ENCODE measurements around the gene ZNF70. TPM values are rescaled to one million over a fixed set of nuclear protein-coding genes. Genes with fewer than 3 reads are reported as not detected.
A peak's percentile ranks its signal among the peaks of the same experiment; 100 is the strongest.

Gene ZNF70
- total RNA-seq, 1 donor from 2014 or later: 3.9 TPM

DNA sequence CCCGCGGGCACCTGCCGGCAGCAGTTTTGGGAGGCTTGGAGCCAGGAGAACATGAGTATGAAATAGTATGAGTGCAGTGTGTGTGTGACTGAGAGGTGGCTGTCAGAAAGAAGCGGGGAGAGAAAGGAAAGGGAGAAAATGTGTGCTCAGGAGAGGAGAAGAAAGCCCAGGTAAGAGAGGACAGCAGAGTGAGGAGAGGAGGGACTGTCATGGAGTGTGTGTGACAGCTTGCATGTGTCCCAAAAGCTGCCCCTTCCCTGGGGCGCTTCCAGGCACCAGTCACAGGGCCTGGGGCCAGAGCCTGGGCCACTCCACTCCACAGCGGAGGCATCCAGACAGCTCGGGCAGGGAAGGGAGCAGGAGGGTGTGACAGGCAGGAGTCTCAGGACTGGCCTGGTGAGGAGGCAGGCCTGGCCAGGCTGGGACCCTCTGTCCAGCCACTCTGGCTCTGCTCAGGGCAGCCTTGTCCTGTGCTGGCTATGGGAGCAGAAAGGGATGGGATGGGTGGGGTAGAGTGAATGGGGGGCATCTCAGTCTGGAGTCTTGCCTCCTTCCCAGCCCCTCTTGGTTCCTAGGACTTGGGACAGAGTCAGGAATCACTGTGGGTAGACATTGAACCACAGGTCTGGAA, 22.7 kb upstream of the ZNF70 start:
- no peak overlapping the region for H3K9ac ChIP-seq
- no peak overlapping the region for H2AFZ ChIP-seq (replicated peaks)
- TF ChIP-seq EZH2 (IDR thresholded peaks at IDR 0.05): no peak
- no peak for TF ChIP-seq EZH2phosphoT487 (IDR thresholded peaks at IDR 0.05)
- TF ChIP-seq, protein P1, sequence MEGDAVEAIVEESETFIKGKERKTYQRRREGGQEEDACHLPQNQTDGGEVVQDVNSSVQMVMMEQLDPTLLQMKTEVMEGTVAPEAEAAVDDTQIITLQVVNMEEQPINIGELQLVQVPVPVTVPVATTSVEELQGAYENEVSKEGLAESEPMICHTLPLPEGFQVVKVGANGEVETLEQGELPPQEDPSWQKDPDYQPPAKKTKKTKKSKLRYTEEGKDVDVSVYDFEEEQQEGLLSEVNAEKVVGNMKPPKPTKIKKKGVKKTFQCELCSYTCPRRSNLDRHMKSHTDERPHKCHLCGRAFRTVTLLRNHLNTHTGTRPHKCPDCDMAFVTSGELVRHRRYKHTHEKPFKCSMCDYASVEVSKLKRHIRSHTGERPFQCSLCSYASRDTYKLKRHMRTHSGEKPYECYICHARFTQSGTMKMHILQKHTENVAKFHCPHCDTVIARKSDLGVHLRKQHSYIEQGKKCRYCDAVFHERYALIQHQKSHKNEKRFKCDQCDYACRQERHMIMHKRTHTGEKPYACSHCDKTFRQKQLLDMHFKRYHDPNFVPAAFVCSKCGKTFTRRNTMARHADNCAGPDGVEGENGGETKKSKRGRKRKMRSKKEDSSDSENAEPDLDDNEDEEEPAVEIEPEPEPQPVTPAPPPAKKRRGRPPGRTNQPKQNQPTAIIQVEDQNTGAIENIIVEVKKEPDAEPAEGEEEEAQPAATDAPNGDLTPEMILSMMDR (IDR thresholded peaks at IDR 0.05): no peak
- no peak overlapping the region for H3K27ac ChIP-seq
- no peaks in the 10 kb centered on the region for H4K20me1 ChIP-seq (ENCODE audit: low read depth)
- H3F3A ChIP-seq (ENCODE audit: low read depth): peaks cover 48% of the 10 kb centered on the region
- H3K36me3 Mint-ChIP-seq: no peaks in the 10 kb centered on the region
- no peaks in the 10 kb centered on the region for H3K9me3 ChIP-seq (ENCODE audit: low read depth)
- H3K4me2 ChIP-seq: peak overlapping the region; percentile 96
- no peak for DNase-seq (ENCODE audit: low spot score)
- H3K36me3 ChIP-seq: no peaks in the 10 kb centered on the region
- peaks cover 18% of the 10 kb centered on the region for H3K27me3 Mint-ChIP-seq (ENCODE audit: insufficient read depth, low read depth)
- H3K9me3 Mint-ChIP-seq: no peaks in the 10 kb centered on the region
- peaks cover 44% of the 10 kb centered on the region for H3K27me3 ChIP-seq
- peaks cover 36% of the 10 kb centered on the region for H3K4me1 Mint-ChIP-seq
- H3K4me3 ChIP-seq: peak overlapping the region; percentile 69
- peak overlapping the region; percentile 5 for H3K27ac Mint-ChIP-seq
- peak overlapping the region; percentile 76 for H3K4me3 Mint-ChIP-seq
- no peaks in the 10 kb centered on the region for H3K79me2 ChIP-seq (ENCODE audit: low read depth)
- H3K4me1 ChIP-seq: peaks cover 17% of the 10 kb centered on the region

DNA sequence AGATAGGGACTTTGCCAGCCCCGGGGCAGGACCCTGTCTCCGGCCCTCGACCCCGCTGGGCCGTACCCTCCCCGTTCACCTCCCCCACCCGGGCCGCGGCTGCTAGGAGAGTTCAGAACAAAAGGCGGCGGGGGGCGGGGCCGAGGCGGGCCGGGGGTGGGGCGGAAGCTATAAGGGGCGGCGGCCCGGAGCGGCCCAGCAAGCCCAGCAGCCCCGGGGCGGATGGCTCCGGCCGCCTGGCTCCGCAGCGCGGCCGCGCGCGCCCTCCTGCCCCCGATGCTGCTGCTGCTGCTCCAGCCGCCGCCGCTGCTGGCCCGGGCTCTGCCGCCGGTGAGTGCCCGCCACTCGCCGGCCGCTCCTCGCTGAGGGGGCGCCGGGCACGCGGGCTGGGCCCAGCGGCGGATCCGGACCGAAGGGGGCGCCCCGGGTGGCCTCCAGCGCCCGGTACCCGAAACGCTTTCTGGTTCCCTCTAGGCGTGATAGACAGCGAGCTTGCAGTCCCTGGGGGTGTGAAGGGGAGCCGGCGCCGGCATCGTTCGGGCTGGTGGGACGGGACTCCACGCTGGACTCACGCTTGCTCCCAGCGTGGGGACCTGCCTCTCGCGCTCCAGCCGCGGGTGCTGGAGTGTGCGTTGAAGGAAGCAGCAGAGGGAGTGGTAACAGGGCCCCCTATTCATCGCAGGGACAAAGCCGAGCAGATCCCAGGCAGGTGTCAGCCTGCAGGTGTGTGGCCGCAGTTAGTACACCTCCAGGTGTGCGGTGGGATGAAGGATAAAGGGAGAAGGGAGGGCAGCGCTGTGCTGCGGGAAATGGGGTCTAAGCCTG, 21.9 kb upstream of the ZNF70 start, which contains the start of gene MMP11:
MMP11 (plus strand) TSS at position 201 of the 825 bp plus-strand sequence; CDS start at position 223, 22 bp downstream.
- Mint-ChIP-seq H3K27me3 (ENCODE audit: insufficient read depth, low read depth) (peaks cover 18% of the 10 kb centered on the region), H3K9me3 (no peaks in the 10 kb centered on the region), H3K36me3 (no peaks in the 10 kb centered on the region), H3K27ac (peak within 1 kb of the TSS; percentile 83), H3K4me1 (peaks cover 36% of the 10 kb centered on the region), H3K4me3 (peak within 1 kb of the TSS; percentile 83)
- H3K79me2 ChIP-seq (ENCODE audit: low read depth): no peaks in the 10 kb centered on the region
- H3K36me3 ChIP-seq: no peaks in the 10 kb centered on the region
- H3F3A ChIP-seq (ENCODE audit: low read depth): peaks cover 51% of the 10 kb centered on the region
- H3K4me3 ChIP-seq: peak within 1 kb of the TSS; percentile 69
- TF ChIP-seq EZH2phosphoT487 (IDR thresholded peaks at IDR 0.05): no peak
- TF ChIP-seq, protein P1 (IDR thresholded peaks at IDR 0.05): no peak
- TF ChIP-seq EZH2 (IDR thresholded peaks at IDR 0.05): peak; percentile 37
- no peak within 1 kb of the TSS for H3K9ac ChIP-seq
- no peaks in the 10 kb centered on the region for H3K9me3 ChIP-seq (ENCODE audit: low read depth)
- DNase-seq (ENCODE audit: low spot score): peak; percentile 88
- no peaks in the 10 kb centered on the region for H4K20me1 ChIP-seq (ENCODE audit: low read depth)
- H3K27ac ChIP-seq: no peak within 1 kb of the TSS
- H3K27me3 ChIP-seq: peaks cover 46% of the 10 kb centered on the region
- H2AFZ ChIP-seq (replicated peaks): peak within 1 kb of the TSS; percentile 88
- H3K4me2 ChIP-seq: peak within 1 kb of the TSS; percentile 96
- peaks cover 17% of the 10 kb centered on the region for H3K4me1 ChIP-seq

DNA sequence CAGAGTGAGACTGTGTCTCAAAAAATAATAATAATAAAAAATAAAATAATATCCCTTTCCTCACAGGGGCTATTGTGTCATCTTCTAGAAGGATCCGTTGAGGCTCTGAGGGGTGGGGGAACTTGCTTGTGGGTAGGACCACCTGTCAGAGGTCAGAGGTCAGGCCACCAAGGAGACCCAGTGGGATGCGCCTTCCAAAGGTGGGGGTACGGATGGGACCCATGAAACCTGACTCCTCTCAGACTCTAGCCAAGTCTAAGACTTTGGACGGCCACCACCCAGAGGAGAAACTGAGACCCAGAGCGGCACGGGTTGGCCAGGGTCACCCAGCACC, 21.4 kb upstream of the ZNF70 start:
- TF ChIP-seq EZH2phosphoT487 (IDR thresholded peaks at IDR 0.05) (no peak), EZH2 (IDR thresholded peaks at IDR 0.05) (no peak)
- TF ChIP-seq, protein P1 (IDR thresholded peaks at IDR 0.05): no peak
- Histone ChIP-seq H3K36me3 (no peaks in the 10 kb centered on the region), H3F3A (ENCODE audit: low read depth) (peaks cover 55% of the 10 kb centered on the region), H2AFZ (replicated peaks) (peak overlapping the region; percentile 88), H3K4me3 (peak overlapping the region; percentile 69), H3K79me2 (ENCODE audit: low read depth) (no peaks in the 10 kb centered on the region), H3K4me1 (peaks cover 17% of the 10 kb centered on the region), H4K20me1 (ENCODE audit: low read depth) (no peaks in the 10 kb centered on the region), H3K27me3 (peaks cover 46% of the 10 kb centered on the region), H3K9ac (no peak overlapping the region), H3K27ac (no peak overlapping the region), H3K4me2 (peak overlapping the region; percentile 96), H3K9me3 (ENCODE audit: low read depth) (no peaks in the 10 kb centered on the region)
- Mint-ChIP-seq H3K27ac (peak overlapping the region; percentile 83), H3K27me3 (ENCODE audit: insufficient read depth, low read depth) (peaks cover 18% of the 10 kb centered on the region), H3K36me3 (no peaks in the 10 kb centered on the region), H3K4me1 (peaks cover 36% of the 10 kb centered on the region), H3K4me3 (peak overlapping the region; percentile 83), H3K9me3 (no peaks in the 10 kb centered on the region)
- DNase-seq (ENCODE audit: low spot score): peak; percentile 38

All from neural progenitor cell (in vitro differentiated cells).